ENCODE measurements around the gene UBE3B. TPM values are rescaled to one million over a fixed set of nuclear protein-coding genes. Genes with fewer than 3 reads are reported as not detected.

UBE3B gene
- polyA plus RNA-seq, 1 experiment, result 42.8 TPM

- peak overlapping the region; percentile 33 for H3K27ac ChIP-seq (ENCODE audit: low read depth, low read length)
- TF ChIP-seq CTCF (IDR thresholded peaks at IDR 0.05; ENCODE audit: low read depth, low read length), result no peak
- no peaks in the 10 kb centered on the region for H3K9me3 ChIP-seq (ENCODE audit: control insufficient read depth, insufficient read depth, low read length)
- CTCF ChIA-PET, result interaction anchor here (1.0 to 1.4 kb wide), 2 partner anchors 15 to 20 kb away, joined by 6 read pairs; no protein-coding TSS in a partner anchor
- no peaks in the 10 kb centered on the region for H3K27me3 ChIP-seq (ENCODE audit: control insufficient read depth, insufficient read depth, low read length)
- H3K4me3 ChIP-seq (ENCODE audit: low read depth, low read length), result no peak overlapping the region
- POLR2A ChIA-PET, result no interaction called here
- DNase-seq (ENCODE audit: low read depth, low spot score), result no peak
Measured at GRCh38 chr12:109448272-109448671, 29.2 kb upstream of the UBE3B start.

DNA sequence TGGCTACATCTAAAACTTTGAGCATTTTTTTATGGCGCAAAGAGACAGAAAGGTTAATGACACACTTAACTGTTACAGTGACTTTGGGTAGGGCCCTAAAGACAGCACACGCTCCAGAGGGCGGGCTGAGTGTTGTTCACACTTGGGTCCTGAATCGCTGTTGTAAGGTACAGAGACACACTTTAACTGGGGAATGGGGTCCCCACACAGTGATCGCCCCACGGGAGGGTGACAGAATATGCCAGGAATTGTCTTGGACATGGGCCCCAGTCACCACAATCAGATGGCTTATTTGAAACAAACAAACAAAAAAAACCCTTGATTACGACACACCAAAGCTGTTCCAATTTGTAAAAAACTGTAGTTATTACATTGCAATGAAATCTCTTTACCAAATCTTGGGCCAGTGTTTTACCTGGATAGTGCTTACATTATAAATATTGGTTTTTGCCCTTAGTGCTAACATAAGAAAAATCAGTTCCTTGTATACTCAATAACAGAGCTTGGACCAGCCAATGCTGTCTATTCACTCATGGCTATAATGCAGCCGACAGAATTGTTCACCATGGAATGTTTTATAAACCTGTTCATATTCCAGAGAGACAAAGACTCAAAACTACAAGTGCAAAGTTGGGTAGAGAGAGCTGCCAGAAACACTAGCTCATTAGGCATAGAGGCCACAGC is 28.6 kb upstream of the UBE3B start:
- Histone ChIP-seq H3K4me3 (ENCODE audit: low read depth, low read length) (no peak overlapping the region), H3K27me3 (ENCODE audit: control insufficient read depth, insufficient read depth, low read length) (no peaks in the 10 kb centered on the region), H3K9me3 (ENCODE audit: control insufficient read depth, insufficient read depth, low read length) (no peaks in the 10 kb centered on the region), H3K27ac (ENCODE audit: low read depth, low read length) (peak overlapping the region; percentile 33)
- CTCF ChIA-PET, result interaction anchor here (1.0 to 1.2 kb wide), 2 partner anchors 16 to 21 kb away, joined by 3 to 4 read pairs; no protein-coding TSS in a partner anchor
- POLR2A ChIA-PET, result no interaction called here
- no peak for TF ChIP-seq CTCF (IDR thresholded peaks at IDR 0.05; ENCODE audit: low read depth, low read length)
- DNase-seq (ENCODE audit: low read depth, low spot score), result no peak

DNA sequence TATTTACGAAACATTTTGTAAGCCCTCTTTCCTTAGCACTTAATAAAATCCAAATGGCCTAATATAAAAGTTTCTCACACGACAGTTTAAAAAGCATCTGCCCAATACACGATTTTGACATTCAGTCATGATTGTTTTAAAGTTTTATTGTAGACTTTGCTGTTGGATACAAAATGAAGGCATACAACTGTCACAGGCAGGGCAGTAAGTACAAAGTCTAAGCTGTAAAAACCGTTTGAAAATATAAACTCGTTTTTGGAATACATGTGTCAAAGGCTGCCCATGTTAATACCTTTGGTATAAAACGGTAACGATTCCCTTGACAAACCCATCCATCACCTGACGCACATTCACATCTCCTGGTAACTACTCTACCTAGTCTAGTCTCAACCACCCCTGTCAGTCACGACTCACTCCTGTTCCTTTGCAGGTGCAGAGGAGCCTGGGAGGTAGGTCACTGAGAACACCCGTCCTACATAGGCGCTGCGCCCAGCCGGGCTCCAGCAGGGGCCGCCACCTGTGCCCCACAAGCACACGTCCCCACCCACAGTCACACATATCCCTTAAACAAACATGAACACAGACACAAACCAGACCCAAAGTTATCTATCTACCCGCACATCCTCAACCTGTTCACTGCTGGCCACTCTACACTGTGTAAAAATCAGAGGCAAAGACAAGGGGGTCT is 27.4 kb upstream of the UBE3B start:
- no peak for DNase-seq (ENCODE audit: low read depth, low spot score)
- CTCF ChIA-PET, result interaction anchor here (1.0 to 1.2 kb wide), 2 partner anchors 17 to 22 kb away, joined by 3 to 4 read pairs; no protein-coding TSS in a partner anchor
- POLR2A ChIA-PET, result interaction anchor here (1.2 kb wide), 1 partner anchor 13 kb away, joined by 3 read pairs; no protein-coding TSS in a partner anchor
- H3K27me3 ChIP-seq (ENCODE audit: control insufficient read depth, insufficient read depth, low read length), result no peaks in the 10 kb centered on the region
- no peak overlapping the region for H3K27ac ChIP-seq (ENCODE audit: low read depth, low read length)
- no peak for TF ChIP-seq CTCF (IDR thresholded peaks at IDR 0.05; ENCODE audit: low read depth, low read length)
- H3K9me3 ChIP-seq (ENCODE audit: control insufficient read depth, insufficient read depth, low read length), result no peaks in the 10 kb centered on the region
- no peak overlapping the region for H3K4me3 ChIP-seq (ENCODE audit: low read depth, low read length)

DNA sequence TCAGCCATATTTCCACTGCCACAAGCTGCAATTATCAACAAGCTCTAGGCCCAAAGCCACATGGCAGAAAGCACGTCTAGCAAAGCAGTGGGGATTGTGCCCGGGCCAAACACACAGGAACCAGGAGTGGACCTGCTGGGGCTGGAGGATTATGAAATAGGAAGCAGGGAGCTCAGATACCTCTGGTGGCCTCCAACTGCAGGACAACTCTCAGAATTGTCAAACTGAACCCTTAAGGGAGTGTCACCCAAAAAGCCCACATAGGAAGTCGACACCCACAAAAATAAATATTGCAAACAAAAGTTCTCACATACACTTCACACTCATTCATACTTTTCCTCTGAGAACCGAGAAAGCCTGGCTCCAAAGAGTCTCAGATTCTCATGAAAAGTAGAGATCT is 26.5 kb upstream of the UBE3B start:
- Histone ChIP-seq H3K27ac (ENCODE audit: low read depth, low read length) (no peak overlapping the region), H3K9me3 (ENCODE audit: control insufficient read depth, insufficient read depth, low read length) (no peaks in the 10 kb centered on the region), H3K27me3 (ENCODE audit: control insufficient read depth, insufficient read depth, low read length) (no peaks in the 10 kb centered on the region), H3K4me3 (ENCODE audit: low read depth, low read length) (no peak overlapping the region)
- TF ChIP-seq CTCF (IDR thresholded peaks at IDR 0.05; ENCODE audit: low read depth, low read length), result no peak
- ChIA-PET CTCF (no interaction called here), POLR2A (interaction anchor here (1.2 kb wide), 1 partner anchor 12 kb away, joined by 3 read pairs; no protein-coding TSS in a partner anchor)
- DNase-seq (ENCODE audit: low read depth, low spot score), result no peak

DNA sequence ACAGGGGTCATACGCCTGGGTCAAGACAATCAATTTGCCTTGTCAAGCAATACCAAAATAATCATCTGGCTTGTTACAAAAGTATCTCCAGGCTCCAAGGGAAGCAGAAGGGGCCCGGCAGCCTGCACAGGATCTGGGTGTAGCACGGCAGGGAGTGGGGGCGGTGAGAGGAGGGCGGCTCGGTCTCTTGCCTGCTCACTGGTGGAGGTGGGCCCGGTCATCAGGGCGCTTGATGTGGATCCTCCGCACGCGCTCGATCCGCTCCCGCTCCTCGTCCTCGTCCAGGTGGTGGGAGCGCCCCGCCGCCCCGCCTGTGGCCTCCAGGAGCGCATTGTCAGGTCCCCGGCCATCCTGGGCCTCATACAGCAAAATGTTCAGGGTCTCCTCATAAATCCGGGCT is 26.0 kb upstream of the UBE3B start:
- H3K27me3 ChIP-seq (ENCODE audit: control insufficient read depth, insufficient read depth, low read length), result no peaks in the 10 kb centered on the region
- ChIA-PET CTCF (no interaction called here), POLR2A (no interaction called here)
- no peaks in the 10 kb centered on the region for H3K9me3 ChIP-seq (ENCODE audit: control insufficient read depth, insufficient read depth, low read length)
- no peak for DNase-seq (ENCODE audit: low read depth, low spot score)
- no peak overlapping the region for H3K27ac ChIP-seq (ENCODE audit: low read depth, low read length)
- no peak overlapping the region for H3K4me3 ChIP-seq (ENCODE audit: low read depth, low read length)
- TF ChIP-seq CTCF (IDR thresholded peaks at IDR 0.05; ENCODE audit: low read depth, low read length), result no peak

All from AG04450 (cell line).